GM21528 (cell line): Measurements from ENCODE around the gene VPS37C.

ENCODE experiments used
- ATAC-seq: cut with Tn5 transposase; IDR thresholded peaks from one replicate; pipeline ENCODE4 v1.9.1; 2021; ENCODE audit warnings: mild to moderate bottlenecking, moderate library complexity; ENCODE audit not compliant: unreplicated experiment, low FRiP score

Gene VPS37C

DNA sequence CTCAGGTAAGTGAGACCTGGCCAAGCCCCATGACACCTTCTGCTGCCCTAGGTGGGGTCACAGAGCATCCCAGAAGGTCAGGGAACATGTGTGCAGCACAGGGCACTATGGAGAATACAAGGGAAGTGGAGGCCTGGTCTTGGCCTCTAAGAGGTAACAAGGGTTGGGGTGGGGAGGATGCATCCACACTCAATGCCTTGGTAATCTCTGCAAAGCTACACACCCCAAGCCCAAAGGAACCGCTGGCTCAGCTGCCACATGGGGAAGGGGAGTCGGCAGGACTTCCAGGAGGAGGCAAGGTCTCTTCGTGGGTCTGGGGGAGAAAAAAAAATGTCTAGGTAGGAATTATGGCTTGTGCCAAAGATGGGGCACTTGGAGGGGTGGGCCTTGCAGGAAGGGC lies 41.7 kb downstream of the VPS37C start:
- ATAC-seq = no peak

DNA sequence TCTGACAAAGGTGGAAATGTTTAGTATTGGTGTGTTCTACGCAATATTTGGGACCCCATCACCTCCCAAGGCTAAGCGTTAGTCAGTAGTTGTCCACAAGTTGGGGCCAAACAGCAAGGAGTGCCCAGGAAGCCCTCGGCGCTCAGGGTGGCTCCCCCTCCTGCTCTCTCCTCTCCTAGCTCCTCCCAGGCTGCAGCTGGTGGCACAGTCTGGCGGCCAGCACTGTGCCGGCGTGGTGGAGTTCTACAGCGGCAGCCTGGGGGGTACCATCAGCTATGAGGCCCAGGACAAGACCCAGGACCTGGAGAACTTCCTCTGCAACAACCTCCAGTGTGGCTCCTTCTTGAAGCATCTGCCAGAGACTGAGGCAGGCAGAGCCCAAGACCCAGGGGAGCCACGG lies 42.2 kb downstream of the VPS37C start:
- no peak for ATAC-seq

DNA sequence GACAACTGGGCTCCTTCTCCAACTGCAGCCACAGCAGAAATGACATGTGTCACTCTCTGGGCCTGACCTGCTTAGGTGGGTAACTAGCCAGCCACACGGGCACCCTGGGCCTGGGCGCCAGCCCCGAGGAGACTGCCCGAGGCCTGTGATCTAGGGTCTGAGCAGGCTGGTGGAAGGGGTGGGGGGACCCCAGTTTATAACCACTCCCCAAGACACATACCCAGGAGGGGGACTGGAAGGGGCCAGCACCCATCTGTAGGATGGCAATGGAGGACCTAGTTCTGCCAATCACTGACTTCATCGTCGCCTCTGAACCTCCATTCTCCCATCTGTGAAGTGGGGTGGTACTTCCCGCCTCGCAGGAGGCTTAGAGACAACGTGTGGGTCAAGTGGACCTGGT lies 42.8 kb downstream of the VPS37C start:
- ATAC-seq = no peak

DNA sequence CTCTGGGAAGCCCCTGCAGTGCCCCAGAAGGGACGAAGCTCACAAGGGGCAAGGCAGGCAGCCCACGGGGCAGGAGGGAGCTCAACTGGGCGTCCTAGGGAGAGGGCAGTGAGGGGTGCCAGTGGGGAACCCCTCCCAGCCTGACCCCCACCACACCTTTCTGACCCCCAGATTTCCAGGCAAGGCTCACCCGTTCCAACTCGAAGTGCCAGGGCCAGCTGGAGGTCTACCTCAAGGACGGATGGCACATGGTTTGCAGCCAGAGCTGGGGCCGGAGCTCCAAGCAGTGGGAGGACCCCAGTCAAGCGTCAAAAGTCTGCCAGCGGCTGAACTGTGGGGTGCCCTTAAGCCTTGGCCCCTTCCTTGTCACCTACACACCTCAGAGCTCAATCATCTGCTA lies 43.2 kb downstream of the VPS37C start:
- ATAC-seq = no peak

DNA sequence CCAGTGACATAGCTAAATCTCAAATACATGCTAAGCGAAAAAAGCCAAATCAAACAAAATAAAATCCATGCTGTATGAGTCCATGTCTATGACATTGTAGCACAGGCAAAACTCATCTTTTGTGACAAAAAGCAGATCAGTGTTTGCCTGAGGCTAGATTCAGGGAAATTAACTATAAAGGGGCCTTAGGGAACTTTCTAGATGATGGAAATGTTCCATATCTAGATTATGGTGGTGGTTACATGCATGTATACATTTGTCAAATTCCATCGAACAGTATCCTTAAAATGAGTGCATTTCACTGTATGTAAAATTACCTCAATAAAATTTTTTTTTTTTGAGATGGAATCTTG lies 44.1 kb downstream of the VPS37C start:
- no peak for ATAC-seq

DNA sequence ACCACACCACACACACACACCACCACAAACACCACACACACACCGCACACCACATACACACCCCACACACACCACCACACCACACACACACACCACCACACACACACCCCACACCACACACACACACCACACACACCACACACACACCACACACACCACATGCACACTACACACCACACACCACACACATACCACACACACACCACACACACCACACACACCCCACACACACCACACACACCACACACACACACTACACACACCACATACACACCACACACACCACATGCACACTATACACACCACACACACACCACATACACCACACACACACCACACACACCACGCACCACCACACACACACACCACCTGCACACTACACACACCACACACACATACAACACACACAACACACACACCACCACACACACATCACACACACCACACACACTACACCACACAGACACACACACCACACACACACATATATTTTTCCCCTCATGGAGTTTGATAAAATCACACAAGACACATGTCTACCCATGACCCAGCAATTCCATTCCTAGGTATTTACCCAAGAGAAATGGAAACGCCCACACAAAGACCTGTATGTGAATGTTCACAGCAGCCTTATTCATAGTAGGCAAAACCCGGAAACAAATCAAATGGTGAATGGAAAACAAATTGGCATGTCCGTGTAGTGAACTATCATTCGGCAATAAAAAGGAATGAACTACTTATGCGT lies 44.6 kb downstream of the VPS37C start:
- no peak for ATAC-seq

DNA sequence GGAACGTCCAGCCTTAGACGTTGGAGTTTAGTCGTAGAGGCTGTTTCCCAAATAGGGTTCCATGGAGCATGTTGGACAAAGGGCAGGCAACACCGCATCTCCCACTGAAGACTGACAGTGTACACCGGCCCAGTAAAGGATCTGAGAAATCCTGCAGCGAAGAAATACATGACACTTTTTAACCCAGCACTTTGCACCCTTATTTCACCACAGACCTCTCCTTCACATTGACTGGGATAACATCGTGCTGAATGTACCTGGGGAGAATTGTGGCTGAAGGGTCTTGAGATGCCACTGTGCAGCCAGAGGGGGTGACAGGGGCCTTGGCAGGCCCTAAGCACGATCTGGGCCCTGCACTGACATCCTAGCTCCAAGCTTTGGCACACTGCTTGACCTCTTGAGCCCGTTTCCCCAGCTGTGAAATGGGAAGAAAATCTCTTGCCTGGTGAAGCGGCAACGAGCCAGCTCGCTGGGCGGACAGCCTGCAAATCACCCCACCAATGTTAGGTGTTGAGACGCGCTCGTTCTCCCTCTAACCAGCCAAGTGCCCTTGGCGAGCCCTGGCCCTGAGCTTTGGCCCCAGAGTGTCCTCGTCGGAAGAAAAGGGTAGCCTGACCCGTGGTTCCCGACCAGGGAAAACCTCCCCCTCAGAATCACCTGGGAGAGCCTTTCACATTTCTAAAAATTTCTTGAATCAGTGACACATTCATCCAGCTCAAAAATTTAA lies 45.6 kb downstream of the VPS37C start:
- ATAC-seq = no peak

DNA sequence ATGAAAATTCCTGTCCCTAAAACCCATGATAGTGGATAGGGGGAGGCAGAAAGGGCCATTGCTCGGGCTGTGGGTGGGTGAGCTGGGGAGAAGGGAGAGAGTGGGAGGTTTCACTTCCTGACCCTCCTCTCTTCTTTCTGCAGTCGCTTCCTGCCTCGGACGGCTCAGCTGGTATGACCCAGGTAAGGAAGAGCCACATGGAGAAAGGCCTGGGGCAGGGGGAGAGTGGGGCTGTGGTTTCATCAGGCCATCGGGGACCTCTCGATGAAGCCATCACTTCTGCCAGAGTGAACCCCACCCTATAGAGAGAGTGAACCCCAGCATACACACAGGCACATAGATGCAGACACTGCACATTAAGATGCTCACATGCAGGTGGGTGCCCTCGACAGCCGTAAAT lies 46.3 kb downstream of the VPS37C start:
- no peak for ATAC-seq

DNA sequence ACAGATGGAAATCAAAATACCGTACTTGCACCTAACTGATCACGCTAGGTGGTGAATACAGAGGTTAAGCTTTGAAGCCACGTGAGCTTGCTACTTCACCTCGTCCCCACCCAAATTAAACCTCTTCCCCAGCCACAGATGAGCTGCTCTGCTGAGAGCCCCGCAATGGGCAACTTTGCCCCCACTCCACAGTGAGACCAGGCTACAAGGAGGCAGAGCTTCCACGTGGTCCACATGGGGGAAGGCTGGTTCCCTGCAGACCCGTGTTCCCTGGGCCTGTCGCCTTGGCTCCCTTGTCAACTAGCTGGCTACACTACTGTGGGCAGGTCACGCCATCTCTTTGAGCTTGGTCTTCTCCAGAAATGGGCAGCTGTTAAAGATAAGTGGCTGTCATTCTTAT lies 48.0 kb downstream of the VPS37C start:
- no peak for ATAC-seq

DNA sequence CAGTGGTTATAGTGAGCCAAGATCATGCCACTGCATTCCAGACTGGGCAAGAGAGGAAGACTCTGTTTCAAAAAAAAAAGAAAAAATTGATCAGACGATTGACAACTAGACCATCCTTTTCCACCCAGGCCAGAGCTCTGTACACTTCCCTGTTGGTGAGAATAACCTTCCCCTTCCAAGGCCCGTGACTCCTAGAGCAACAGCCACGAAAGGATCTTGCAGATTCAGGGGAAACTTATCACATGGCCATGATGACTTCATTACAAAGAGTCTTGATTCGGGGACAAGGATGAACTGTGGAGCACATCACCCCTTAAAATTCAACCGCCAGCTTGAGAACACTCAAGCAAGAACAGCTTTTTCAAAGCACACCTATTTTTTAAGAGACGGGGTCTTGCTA lies 48.7 kb downstream of the VPS37C start:
- no peak for ATAC-seq

DNA sequence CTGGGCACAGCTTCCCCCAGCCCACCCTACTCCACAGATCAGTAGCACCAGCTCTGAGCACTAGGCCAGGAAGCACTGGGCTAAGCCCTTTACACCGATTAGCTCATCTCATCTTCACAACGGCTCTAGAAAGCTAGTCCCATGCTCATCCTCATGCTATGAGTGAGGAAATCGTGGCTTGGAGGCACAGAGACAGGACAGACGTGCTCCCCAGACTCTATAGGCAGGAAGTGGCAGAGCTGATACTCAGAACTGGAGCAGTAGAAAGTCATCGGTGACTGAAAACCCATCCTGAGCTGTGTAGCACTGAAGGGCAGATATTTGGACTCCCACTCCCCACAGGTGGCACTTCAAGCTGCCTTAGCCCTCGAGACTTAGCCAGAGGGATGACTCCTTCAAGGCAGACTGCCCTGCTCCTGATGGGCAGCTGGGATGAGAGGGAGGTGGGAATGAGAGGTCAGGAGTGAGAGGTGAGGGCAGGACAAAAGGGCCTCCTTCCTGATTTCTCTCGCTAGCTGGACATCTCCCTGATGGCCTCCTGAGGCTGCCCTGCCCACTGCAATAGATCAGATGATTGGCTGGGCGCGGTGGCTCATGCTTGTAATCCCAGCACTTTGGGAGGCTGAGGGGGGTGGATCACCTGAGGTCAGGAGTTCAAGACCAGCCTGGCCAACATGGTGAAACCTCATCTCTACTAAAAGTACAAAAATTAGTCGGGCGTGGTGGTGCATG lies 49.3 kb downstream of the VPS37C start:
- ATAC-seq = no peak

DNA sequence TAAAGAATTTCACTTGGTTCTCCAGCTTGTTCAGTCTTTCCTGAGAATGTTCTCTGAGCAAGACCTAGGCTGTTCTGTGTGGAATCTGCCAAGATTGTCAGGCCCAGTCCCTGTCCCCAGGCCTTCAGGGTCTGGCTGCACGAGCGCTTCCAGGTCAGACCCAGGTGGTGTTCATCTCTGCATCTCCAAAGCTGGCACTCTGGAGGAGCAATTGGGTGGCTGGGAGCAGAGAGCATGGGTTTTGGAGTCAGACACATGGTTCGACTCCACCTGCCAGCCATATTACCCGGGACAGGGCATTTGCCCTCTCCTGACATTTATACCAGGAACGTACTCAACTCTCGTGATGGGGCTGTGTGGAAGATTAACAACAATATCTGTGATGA lies 50.2 kb downstream of the VPS37C start:
- ATAC-seq = no peak

DNA sequence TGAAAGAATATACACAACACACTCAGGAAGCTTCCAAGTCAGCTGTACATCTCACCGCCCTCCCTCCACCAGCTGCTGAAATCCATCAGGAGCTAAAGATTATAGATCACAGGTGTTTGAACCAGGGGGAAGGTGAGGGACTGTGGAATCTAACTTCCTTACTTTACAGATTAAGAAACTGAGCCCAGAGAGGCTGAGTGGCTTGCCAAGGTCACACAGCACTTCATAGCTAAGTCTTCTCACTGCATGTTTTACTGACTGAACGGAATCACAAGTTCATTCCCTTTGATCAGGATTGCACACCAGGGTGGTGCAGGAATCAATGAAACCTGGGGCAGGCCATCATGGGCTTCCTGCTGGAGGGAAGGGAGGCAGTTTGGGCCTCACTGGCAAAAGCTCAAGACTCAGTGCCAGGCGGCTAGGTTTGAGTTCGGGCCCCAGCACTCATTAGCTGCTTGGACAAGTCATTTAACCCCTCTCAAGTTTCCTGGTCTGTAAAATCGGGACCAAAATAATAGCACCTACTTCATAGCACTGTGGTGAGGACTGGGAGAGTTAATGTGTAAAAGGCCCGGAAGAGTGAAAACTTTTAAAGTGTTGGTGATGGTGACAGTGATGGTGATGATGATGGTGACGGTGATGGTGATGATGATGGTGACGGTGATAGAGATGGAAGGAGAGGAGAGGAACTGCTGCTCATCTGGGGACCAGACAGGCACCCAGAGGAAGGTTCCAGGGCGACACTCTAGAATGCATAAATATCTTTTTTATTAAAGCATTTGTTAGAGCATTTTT lies 50.8 kb downstream of the VPS37C start:
- ATAC-seq = no peak

DNA sequence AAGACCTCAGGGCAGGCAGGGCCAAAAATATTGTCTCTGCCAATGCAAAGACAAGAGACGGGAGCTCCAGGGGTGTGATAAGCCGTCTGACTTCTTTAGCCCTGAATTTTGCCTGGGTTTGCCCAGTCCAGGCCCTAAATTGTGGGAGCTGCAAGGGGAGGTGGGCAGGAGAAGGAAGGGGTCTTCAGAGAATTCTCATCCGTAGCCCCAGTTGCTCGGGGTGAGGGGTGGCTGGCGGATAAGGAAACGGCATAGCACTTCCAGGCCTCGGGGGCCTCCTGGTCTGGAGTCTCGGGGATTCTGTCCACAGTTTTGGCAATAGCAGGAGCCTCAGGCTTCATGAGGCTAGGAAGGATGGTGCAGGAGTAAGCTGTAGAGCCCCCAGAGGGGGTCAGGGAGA lies 51.6 kb downstream of the VPS37C start:
- no peak for ATAC-seq

DNA sequence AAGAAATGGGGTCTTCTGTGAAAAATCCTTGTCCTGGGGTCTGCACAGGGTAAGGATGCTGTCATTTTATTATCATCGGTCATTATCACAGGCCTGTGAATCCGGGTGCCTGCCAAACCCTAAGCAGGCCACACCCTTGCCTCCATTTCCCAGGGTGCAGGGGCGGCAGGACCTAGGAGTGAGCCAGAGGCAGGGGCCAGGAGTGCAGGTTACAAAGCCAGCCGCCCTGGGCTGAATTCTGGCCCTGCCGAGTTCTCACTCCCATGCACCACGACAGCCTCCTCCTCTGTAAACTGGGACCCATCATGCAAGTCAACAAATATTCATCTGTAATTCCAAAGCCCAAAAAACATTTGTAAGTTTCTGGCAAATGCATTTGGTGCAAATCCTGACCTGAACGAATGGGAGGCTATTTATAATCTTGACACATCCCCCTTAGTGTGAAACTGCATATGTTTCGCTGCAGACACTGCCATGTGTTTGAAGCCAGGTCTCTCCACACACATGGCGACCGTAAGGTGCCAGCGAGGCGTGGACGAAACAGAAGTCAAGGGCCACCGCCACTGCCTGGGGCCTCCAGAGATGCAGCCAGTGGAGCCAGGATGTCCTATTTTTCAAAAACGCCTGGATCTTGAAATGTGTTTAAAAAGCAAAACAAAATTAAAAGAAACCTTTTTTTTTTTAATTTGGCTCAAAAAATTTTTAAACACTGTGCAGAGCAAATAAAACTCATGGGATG lies 52.2 kb downstream of the VPS37C start:
- no peak for ATAC-seq

DNA sequence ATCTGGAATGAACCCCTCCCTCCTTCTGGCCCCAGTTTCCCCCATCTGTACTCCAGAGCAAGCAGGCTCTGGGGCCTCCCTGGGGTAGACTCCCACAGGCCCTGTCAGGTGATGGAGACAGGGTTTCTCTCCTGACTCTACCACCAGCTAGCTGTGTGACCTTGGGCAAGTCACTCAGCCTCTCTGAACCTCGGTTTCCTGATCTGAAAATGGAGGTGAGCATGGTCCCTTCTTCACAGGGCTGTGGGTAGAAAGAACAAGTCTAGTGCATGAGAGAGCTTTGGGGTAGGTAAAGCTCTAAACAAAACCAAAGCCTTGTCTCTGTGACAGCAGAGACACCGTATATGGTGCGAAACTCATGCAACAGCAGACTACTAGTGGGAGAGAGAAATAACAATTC lies 53.3 kb downstream of the VPS37C start:
- ATAC-seq = no peak

DNA sequence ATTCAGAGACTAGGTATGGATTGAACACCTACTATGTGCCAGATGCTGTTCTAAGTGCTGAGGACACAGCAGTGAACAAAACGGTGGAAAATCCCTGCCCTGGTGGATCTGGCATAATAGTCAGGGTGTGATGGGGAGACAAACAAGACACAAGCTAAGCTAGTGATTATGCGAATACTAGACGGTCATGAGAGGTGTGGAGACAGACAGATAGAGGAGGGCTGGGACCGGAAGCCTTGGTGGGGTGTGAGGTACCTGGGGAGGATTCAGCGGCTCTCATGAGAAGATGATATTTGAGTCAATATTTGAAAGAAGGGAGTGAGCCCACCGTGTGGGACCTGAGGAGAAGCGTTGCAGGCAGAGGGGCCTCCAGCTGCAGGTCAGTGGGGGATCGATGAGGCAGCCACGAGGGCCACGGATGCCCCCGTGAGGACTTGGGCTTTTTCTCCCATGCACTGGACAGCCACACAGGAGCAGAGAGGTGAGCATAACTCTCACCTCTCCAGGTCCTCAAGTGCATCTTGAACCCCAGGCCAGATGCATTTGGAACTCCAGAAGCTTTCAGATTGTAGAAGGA lies 54.2 kb downstream of the VPS37C start:
- no peak for ATAC-seq

DNA sequence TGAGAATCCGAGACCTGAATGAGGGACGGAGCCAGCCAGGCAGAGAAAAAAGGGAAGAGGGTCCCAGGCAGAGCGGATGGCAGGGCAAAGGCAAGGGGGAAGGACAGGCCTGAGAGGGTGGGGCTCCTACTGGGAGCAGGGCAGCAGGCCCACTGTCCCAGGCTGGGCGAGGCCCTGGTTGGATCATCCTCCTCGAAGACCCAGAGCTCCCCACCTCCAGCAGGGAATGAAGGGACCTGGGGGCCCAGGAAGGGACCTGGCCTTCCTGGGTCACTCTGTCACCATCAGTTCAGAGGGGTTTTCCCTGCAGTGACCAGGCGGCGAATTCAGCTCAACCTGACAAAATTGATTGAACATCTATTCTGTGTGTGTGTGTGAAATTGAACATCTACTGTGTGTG lies 54.9 kb downstream of the VPS37C start:
- ATAC-seq = no peak

DNA sequence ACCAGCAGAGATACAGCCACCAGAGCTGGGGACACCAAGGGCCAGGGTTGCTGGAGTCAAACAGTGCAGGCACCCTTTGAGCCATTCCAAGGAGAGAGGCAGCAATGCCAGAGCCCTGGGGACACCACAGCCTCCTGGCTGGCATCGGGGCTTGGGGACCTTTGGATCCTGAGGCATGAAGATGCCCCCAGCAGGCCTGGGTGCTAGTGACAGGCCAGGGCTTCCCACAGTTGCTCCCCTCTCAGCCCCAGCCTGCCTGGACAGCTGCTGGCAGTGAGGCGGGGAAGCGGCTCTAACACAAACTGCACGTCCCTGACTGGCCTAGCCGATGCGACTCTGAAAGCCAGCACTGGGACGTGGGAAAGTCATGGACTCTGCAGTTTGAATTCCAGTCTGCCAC lies 56.3 kb downstream of the VPS37C start:
- ATAC-seq = no peak

DNA sequence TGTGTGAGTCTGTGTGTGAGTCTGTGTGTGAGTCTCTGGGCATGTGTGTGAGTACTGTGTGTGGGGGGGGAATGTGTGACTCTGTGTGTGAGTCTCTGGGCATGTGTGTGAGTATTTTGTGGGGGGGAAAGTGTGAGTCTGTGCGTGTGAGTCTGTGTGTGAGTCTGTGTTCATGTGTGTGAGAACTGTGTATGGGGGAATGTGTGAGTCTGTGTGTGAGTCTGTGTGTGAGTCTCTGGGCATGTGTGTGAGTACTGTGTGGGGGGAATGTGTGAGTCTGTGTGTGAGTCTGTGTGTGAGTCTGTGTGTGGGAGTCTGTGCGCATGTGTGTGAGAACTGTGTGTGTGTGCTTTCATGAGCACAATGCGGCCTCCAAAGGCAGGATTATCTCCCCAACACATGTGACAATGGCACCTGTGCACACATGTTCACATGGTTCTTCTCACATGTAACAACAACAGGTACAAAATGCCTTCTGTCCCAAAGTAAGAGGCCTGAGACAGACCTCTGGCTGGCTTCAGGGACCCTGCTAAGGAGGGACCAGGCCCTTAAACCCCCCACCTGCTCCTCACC lies 57.3 kb downstream of the VPS37C start:
- ATAC-seq = no peak
